A673 (cell line): Measurements from ENCODE around the gene C19orf38.

Source experiments
- EZH2 ChIP-seq: fragments of 200-600 bp; sonication (generic); IDR thresholded peaks from 2 replicates; pipeline ENCODE4 v1.6.1; 2017; ENCODE audit warnings: borderline replicate concordance, low read depth, mild to moderate bottlenecking, mixed read lengths, antibody characterized with exemption, low read length; ENCODE audit not compliant: poor library complexity, severe bottlenecking
- TF ChIP-seq, protein P1 (sequence below): fragments of 300-800, 200-600 bp; sonication (generic); conservative IDR thresholded peaks from 2 replicates; pipeline ENCODE4 v1.5.1; 2017; ENCODE audit warnings: low read depth, mild to moderate bottlenecking, antibody characterized with exemption, low read length, moderate library complexity, mixed read lengths

DNA sequence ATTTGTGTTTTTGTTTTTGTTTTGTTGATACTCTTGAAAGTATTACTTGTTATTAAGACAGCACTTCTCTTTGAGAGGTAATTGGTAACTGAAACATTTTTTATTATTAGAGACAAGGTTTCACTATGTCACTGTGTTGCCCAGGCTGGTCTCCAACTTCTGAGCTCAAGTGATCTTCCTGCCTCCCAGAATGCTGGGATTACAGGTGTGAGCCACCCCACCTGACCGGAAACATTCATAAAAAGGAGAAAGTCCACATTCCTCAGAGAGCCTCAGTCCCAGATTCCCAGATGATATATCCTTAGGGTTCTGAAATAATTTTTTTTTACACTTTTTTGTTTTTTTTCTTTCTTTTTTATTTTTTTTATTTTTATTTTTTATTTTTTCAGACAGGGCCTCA lies 25.8 kb downstream of the C19orf38 start:
- TF ChIP-seq EZH2 = no peak
- TF ChIP-seq, protein P1, sequence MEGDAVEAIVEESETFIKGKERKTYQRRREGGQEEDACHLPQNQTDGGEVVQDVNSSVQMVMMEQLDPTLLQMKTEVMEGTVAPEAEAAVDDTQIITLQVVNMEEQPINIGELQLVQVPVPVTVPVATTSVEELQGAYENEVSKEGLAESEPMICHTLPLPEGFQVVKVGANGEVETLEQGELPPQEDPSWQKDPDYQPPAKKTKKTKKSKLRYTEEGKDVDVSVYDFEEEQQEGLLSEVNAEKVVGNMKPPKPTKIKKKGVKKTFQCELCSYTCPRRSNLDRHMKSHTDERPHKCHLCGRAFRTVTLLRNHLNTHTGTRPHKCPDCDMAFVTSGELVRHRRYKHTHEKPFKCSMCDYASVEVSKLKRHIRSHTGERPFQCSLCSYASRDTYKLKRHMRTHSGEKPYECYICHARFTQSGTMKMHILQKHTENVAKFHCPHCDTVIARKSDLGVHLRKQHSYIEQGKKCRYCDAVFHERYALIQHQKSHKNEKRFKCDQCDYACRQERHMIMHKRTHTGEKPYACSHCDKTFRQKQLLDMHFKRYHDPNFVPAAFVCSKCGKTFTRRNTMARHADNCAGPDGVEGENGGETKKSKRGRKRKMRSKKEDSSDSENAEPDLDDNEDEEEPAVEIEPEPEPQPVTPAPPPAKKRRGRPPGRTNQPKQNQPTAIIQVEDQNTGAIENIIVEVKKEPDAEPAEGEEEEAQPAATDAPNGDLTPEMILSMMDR = no peak
